GM18499 (cell line): ENCODE data around the gene DOCK8.
"Not testable (repeated sequence)": the region's sequence is repeated elsewhere in the genome, so short reads cannot be mapped to it uniquely, and the experiment has no call there.

Experiments
- ATAC-seq: cut with Tn5 transposase; IDR thresholded peaks from one replicate; pipeline ENCODE4 v1.9.1; 2021; ENCODE audit warnings: moderate number of reproducible peaks; ENCODE audit not compliant: insufficient read depth, unreplicated experiment

DOCK8 gene

DNA sequence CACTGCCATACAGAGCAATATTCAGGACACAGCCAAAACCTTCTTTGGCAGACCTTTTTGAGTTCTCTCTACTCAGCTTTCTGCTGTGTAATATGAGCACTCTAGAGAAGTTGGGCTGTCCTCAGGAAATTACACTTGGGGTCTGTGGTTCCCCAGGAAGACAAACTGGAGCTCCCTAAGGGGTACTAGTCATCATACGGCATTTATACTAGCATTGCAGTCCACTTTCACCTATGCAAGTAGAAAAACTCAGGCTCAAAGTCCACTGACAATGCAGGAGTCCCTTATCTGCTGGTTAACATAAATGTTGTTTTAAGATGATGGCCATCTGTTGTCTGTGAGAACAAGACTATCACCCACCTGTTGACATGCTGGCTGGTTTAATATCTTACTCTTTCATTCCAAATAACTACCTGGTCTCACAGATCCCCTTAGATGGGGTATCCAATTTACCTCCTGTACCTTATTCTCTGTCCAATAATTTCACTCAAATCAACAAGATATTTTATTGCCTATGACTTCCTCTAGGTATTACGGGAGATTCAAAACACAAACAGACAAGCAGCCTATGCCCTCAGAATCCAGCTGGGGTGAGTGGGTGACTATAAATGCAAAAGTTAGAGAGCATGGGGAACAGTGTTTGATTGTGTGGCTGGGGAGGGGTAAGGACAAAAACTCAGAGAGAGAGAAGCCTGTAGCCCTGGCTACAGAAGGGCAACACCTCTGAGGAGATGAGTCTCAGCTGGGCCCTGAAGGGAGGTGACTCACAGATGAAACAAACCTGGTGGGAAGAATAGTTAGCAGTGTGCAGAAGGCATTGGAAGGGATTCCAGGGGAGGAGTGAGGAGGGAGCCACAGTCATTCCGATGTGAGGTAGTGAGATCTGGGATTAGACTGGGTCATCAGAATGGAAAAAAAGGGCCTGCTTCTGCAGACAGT lies 10.2 kb downstream of the DOCK8 start:
- ATAC-seq: no peak

DNA sequence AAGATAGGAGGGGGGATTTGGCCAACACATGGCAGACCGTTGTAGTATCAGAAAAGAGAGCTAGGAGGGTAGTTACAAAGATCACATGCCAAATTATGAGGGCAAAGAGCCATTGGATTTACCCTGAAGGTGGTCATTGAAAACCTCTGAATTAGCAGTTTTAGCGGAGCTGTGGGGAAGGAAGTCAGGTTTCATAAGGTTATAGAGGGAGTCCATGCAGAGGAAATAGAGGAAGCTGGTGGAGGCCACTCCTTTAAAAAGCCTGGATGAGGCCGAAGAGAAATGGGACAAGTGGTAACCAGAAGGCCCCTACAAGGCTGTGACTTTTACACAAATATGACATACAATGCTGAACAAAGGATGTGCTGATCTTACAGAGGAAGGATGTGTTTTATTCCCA lies 13.2 kb downstream of the DOCK8 start:
- ATAC-seq: no peak

DNA sequence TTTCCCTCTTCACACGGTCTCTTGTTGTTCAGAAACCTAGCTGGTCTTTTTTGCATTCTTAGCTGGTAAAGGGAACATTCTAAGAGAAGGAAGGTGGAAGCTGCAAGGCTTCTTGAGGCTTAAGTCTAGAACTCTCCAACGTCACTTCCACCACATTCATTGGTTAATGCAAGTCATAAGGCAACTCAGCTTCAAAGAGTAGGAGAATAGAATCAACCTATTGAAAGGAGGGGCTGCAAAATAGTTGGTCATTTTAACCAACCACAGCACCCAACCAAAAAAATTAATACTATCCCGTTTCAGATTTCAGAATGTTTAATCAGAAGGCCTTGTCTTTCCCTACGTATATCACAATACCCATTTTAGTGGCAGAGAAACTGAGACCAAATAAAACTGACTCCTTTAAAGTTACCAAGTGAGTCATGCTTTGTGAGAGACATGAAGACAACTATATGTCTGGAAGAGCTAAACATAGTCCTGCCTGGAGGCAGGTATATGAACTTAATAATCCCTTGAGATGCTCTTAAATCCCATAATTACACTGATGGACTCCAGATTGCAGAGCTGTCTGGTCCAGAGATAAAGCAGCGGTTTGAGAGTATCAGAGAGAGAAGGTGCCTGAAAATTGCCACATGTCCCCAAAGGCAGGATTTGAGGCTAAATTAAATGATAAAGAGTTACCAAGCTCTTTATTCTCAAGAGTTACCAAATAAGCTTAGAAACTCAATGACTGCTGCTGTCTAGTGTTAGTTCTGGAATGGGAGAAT lies 14.4 kb downstream of the DOCK8 start:
- no peak for ATAC-seq

DNA sequence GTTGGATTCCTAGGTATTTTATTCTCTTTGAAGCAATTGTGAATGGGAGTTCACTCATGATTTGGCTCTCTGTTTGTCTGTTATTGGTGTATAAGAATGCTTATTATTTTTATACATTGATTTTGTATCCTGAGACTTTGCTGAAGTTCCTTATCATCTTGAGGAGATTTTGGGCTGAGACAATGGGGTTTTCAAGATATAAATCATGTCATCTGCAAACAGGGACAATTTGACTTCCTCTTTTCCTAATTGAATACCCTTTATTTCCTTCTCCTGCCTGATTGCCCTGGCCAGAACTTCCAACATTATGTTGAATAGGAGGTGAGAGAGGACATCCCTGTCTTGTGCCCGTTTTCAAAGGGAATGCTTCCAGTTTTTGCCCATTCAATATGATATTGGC lies 17.0 kb downstream of the DOCK8 start:
- not testable (repeated sequence) for ATAC-seq

DNA sequence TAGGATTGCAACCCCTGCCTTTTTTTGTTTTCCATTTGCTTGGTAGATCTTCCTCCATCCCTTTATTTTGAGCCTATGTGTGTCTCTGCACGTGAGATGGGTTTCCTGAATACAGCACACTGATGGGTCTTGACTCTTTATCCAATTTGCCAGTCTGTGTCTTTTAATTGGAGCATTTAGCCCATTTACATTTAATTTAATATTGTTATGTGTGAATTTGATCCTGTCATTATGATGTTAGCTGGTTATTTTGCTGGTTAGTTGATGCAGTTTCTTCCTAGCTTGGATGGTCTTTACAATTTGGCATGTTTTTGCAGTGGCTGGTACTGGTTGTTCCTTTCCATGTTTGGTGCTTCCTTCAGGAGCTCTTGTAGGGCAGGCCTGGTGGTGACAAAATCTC lies 19.0 kb downstream of the DOCK8 start:
- not testable (repeated sequence) for ATAC-seq

DNA sequence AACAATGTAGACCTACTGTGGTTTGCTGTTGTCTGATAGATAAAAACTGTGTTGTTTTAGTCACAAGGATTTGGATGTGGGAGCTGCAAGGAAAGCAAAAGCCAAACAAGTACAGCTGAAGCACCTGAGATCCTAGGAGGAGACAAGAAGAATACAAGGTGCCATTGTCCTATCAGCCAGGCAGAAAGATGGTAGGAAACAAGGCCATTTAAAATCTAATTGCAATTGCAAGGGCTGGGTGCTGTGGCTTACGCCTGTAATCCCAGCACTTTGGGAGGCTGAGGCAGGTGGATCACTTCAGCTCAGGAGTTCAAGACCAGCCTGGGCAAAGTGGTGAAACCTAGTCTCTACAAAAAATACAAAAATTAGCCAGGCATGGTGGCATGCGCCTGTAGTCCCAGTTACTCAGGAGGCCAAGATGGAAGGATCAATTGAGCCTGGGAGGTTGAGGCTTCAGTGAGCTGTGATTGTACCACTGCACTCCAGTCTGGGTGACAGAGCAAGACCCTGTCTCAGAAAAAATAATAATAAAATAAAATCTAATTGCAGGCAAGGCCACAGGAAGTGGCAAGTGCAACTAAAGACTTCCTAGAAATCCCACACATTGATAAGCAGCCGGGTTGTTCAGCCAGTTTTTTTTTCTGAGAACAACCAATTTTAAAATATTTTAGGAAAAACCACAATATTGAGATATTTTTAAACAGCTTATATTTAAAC lies 22.6 kb downstream of the DOCK8 start:
- ATAC-seq: no peak

DNA sequence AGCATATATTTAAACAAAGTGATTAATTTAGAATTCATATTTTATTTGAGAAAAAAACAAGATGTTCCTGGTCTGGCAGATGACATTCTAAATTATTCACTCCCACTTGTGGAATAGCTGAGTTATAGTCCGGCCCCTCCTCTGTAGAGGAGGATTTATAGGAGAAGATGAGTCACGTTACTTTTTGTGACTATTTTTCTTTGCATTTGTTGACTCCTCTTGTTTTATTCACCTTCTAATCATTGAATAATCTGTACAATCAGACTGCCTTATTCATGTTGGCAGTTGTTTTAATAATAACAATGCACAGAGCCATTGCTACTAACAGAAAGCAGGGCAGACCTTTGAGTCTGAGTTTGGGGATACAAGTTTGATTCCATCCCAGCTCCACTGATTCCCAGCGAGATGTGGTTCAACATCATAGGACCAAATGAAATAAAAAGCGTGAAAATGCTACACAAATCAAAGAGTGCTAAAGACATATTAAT lies 23.2 kb downstream of the DOCK8 start:
- no peak for ATAC-seq

DNA sequence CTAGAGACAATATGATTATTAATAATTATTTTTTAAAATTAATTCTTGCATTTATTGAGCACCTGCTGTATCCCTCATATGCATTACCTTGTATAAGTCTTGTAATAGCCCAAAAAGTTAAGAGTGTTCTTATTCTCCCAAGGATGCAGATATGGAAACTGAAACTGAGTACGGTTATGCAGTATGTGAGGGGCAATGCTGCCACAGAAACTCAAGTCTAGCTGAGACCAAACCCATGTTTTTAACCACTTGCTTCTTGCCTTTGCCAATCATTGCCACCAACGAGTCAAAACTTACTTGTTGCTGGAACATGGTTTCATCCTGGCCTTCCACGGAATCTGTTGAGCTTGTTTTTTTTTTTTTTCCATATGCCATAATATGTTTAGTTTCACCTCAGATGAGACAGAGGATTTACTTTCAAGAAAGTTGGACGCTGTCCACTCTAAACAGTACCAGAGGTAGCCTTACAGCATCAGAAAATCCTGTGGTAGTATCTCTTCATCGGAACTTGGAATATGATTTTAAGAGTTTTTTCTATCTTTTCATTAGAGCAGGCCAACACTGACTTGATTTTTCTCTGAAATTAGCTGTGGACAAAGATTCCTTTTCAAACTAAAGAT lies 27.9 kb downstream of the DOCK8 start:
- ATAC-seq: no peak

DNA sequence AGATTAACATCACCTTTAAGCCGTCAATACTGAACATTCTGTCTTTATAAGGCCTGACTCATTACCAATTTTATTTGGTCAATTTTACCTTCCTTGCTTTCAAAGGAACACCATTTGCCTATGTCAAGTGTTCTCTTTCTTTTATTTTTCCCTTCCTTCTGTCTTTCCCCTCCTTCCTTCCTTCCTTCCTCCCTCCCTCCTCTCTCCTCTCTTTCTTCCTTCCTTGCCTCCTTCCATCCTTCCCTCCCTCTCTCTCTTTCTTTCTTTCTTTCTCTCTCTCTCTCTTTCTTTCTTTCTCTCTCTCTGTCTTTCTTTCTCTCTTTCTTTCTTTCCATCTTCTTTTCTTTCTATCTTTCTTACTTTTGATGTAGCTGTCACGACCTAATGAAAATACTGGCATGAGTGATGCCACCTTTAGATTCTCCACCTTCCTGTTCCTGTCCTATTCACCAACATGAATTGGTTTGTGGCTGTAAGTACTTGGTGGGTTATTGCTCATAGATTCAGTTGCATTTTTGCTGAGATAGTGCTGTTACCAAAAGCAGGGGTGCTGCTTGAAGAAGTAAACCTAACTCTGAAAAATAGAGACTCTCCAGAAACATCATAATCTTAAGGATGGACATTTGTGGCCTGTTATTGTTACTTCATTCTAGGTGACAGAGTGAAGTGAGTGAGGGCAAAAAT lies 33.8 kb downstream of the DOCK8 start:
- ATAC-seq: no peak

DNA sequence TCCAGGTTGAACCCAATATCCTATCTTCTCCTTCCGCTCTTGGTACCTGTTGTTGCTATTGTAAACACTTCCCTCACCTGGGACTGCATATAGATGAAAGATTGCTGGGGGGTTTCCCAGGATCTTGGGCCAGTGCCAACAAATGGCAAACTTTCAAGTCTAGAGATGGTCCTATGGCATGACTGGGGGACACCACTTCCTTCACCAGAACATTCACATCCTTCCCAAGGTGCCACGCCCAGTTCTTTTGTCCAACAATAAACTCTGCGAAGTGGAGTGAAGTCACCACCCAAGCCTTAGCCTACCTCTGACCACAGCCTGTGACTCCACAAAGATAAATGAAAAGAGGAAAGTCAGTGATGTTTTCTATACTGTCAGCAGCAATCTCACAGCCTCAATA lies 34.4 kb downstream of the DOCK8 start:
- ATAC-seq: no peak

DNA sequence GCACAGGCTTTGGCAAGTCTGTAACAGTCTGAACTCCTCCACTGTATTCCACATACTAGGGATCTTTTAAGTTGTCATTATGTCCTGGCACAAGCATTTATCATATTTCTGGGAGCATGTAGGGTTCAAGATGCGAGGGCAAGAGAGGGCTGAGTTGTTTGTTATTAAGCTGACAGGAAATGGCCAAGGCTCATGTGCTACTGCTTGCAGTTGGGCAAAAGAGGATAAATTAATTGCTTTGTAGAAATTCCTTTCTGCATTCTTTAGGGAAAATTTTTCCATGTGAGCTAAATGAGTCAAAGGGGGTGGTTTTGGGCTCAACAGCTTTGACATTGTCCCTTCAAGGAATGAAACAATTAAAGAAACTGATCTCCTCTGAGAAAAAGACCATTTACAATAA lies 35.4 kb downstream of the DOCK8 start:
- ATAC-seq: no peak

DNA sequence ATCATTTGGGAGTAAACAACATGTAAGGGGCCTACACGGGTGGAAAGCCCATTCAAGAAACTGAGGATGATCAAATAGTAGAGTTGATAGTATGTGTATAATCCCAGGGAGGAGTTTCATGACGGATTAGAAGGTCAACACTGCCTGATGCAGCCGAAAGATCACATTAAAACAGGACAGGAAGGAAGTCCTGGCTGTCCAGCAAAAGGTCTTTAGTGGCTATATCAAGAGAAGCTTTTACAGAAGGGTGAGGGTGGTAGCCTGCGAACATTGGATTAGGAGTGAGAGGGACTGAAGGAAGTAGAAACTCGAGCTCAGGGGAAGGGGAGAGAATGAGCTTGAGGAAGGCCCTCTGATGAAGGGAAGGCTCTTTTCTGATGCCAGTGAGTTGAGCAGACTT lies 36.0 kb downstream of the DOCK8 start:
- no peak for ATAC-seq

DNA sequence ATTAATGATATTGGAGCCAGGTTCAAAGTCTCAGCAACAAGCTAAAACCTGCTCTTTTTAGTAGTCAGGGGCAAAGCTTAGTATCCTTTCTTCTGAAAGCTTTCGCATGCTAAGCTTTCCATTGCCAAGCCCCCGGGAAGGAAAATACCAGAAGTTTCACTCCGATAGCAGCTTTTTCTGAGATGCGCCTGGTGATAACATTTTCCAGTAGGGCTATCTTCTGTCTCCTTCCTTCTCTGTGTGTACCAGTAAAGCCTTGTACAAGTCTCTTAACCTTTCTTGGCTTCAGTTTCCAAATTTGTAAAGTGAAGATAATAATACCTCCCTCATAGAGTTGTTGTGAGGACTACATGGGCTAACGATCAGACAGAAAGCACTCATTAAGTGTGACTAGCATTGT lies 36.7 kb downstream of the DOCK8 start:
- ATAC-seq: no peak

DNA sequence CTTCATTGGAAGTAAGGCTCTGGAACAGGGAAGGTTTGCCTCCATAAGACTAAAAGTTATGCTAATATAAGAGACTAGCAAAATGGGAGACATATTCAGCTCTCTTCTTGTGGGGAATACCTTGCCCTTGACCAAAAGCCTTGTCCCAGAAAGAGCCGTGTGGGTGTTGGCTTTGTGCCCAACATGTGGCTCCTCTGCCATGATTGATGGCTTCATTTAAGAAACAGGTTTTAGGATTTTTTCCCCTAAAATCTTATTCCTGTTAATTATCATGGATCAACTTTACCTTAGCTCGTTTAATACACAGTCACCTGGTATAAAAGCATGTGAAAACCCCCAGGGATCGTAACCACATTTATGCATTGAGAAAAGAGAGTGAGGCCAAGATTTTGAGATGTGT lies 38.9 kb downstream of the DOCK8 start:
- ATAC-seq: no peak

DNA sequence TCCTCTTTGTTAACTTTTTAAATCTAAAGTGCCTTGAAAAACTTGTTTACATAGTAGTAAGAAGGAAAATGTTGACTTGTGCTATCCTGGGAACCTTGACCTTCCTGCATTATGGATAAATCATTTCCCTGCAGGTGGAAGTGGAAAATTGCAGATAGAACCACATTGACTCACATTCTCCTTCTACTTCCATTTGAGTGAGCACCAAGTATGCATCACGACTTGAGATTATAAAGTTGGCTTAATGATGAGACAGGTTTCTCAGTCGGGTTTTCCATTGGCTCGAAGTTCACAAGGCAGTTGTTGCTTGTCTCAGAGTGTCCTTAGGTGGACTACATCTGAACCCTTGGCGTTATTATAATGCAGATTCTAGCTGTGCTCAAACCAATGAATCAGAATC lies 39.9 kb downstream of the DOCK8 start:
- no peak for ATAC-seq

DNA sequence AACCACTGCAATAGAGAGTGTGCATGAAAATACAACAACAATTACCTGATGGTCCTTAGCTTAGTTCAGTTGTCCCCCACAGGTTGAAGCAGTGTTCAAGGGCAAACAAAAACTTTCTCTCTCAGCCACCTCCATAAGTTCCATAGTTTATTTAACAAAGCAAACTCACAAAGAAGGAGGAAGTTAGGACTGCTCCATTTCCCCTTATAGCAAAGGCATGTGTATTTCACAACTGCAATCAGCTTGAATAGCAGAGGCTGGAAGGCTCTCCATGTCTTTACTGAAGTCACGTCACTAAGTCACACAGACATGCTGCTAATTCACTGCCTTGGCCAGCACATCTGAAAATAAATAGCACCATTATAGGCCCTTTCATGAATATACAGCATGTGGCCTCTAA lies 43.3 kb downstream of the DOCK8 start:
- no peak for ATAC-seq

DNA sequence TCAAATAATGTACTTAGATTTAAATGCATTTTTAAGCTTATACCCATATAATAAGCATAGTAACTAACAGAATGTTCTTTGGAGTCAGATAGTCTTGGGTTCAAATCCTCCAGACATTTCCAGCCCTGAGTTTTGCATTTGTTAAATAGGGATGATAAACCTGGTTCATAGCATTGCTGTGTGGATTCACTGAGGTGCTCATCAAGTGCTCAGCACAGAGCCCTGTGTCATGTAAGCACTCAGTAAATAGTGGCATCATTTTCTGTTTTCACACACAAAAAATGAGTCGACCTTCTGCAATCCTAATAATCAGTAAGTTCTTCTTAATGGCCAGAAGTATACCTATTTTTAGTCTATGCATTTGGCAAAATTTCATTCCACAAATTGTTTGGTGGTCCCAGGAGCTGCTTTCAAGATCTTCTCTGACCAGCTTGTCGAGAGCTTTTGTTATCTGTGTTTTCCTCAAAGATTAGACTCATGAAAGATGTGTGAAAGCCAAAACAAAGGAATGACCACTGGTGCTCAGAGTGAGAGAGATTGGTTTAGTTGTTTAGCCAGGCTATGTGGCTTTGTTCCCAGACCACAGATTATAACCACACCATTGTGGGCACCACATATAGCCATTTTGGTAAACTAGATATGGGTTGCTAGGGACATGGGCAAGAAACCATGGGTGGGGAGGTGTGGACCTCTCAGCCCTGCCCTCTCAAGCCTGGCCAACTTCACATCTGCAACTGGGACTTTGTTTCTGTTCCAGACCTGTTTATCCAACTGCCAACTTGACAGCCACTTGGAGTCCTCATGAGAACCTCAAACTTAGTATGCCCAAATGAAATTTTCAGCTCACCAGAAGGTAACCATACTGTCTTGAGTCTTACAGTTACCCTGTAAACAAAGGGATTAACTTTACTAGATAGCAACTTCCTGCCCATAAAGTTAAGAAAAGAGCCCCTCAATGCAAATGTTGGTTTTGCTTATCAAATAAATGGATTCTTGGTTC lies 45.0 kb downstream of the DOCK8 start:
- ATAC-seq: no peak

DNA sequence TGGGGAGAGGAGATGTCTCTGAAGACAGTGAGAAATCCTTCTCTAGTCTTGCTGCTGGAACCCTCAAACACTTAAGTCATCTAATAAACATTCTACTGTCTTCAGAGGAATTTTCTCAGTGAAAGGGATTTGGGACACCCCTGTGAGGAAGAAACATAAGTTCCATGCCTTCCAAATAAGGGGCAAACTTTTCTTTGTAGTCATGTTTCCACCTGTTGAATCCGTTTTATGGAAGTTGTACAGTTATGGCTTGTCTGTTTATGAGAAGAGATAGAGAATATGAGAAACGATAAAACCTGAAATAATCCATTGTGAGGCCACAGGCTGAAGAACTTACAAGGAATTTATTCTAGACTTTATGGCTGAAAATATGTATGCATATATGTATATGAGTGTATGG lies 49.6 kb downstream of the DOCK8 start:
- ATAC-seq: no peak
